AG09309 (cell line): ENCODE data around the gene CCBE1.

Source experiments
- DNase-seq: peaks from one replicate; pipeline ENCODE4 v3.0.0-alpha.2; 2010; ENCODE audit warnings: low read depth
- H3K4me3 ChIP-seq: 2 replicates; pipeline ENCODE4 v1.5.1; 2011; ENCODE audit warnings: mild to moderate bottlenecking, low read depth, low read length, moderate library complexity; ENCODE audit not compliant: control insufficient read depth
- TF ChIP-seq, protein P1 (sequence below): IDR thresholded peaks from 2 replicates; pipeline ENCODE4 v1.5.1; 2011; ENCODE audit warnings: mild to moderate bottlenecking, low read depth, low read length, inconsistent platforms; ENCODE audit not compliant: insufficient read depth, control insufficient read depth; ENCODE audit errors: missing control alignments

Gene CCBE1

DNA sequence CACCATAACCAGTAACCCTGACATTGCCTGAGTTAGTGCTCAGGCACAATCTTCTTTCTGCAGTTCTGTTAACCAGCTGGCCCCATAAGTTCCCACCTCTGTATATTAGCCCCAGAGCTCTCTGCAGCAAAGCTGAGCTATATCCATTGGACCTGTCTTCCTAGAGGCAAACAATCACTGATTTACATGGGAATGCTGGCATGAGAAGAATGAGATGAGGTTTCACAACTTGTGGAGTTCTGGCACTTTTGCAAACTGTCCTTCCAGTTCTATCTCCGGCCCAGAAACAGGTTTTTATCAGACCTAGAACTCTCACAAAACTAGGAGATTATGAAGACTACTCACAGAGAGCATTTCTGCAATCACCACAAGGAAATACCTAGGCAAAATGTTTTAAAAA is 7.9 kb upstream of the CCBE1 start:
- TF ChIP-seq, protein P1, sequence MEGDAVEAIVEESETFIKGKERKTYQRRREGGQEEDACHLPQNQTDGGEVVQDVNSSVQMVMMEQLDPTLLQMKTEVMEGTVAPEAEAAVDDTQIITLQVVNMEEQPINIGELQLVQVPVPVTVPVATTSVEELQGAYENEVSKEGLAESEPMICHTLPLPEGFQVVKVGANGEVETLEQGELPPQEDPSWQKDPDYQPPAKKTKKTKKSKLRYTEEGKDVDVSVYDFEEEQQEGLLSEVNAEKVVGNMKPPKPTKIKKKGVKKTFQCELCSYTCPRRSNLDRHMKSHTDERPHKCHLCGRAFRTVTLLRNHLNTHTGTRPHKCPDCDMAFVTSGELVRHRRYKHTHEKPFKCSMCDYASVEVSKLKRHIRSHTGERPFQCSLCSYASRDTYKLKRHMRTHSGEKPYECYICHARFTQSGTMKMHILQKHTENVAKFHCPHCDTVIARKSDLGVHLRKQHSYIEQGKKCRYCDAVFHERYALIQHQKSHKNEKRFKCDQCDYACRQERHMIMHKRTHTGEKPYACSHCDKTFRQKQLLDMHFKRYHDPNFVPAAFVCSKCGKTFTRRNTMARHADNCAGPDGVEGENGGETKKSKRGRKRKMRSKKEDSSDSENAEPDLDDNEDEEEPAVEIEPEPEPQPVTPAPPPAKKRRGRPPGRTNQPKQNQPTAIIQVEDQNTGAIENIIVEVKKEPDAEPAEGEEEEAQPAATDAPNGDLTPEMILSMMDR = no peak
- no peak overlapping the region for H3K4me3 ChIP-seq
- DNase-seq = no peak

DNA sequence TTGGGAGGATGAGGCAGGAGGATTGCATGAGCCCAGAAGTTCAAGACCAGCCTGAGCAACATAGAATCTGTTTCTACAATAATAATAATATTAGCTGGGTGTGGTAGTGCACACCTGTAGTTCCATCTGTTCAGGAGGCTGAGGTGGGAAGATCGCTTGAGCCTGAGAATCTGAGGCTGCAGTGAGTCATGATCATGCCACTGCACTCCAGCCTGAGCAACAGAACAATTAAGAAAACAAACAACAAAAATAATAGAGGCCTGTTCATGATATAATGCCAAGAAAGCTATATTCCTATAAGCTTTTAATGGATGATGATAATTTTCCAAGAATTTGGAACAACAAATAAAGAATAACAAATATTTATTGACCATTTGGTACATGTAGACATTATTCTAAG is 6.9 kb upstream of the CCBE1 start:
- no peak for DNase-seq
- H3K4me3 ChIP-seq = no peak overlapping the region
- TF ChIP-seq, protein P1 = no peak

DNA sequence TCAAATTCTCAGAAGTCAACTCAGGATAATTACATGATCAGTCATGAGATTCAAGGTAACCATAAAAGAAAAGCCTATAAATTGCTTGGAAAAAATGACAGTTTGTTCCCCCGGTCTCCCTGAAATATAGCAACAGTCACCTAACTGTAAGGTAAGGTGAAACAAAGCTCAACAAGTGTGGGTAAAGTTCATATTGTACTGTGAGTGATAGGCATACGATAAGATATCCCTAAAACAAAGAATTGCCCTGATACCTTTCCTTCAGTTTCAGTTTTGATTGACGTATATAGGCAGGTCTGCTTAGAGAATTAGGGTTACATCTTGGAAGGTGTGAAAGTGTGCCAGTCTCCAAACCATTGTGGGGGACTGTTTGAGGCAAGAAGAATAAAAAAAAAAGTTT is 4.0 kb upstream of the CCBE1 start:
- H3K4me3 ChIP-seq = no peak overlapping the region
- TF ChIP-seq, protein P1 = no peak
- DNase-seq = no peak

DNA sequence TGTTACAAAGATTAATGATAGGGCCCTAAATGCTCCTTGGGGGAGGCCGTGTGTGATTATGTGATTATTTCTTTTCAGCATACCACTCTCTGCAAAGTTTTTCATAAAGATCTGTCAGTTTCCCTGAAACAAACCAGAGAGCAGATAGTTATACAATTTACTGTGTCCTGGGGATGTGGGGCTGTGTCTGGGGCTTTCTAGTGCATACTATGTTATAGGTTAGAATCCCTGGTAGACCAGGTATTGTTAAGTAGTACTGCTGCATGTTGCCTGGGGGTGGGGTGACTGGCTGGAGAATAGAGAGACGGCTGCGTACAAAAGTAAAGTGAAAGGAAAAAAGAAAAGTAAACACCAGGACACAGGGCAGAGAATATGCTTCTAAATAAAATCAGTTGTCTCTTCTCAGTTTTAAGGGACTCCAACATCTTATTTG is 3.3 kb upstream of the CCBE1 start:
- H3K4me3 ChIP-seq = no peak overlapping the region
- TF ChIP-seq, protein P1 = no peak
- DNase-seq = no peak

DNA sequence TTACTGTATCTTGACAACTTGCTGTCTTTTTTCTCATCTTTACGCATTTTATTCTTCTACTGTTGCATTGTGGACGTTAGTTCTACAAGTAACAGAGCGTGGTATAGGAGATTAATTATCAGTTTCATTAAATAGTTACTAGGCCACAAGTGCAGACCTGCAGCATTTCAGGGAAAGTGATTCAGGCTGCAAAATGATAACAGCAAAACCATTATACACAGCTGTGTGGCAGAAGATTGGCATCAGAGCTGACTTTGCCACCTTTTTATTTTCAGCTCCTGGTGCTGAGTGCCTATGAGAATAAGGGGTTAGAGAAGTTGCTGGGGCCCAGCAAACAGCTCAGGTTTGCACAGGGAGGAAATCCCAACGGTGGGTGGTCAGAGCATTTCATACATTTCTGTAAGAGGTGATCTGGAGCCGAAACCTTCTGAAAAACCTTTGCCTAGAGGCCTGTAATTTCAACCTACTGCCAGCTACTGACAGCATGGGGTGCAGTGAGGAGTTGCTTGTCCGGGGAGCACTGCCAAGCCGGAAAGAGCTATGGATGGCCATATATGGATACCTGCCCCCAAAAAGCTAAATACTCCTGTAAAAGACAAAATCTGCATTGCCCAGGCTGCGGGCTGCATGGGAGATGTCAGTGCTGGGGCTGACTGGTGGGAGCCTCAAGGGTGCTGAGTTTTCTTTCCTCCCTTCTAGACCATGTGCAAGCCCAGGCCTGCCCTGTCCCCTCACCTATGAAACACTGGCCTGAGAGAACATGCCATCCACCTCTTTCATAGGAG is 2.7 kb upstream of the CCBE1 start:
- DNase-seq = no peak
- H3K4me3 ChIP-seq = no peak overlapping the region
- TF ChIP-seq, protein P1 = no peak

DNA sequence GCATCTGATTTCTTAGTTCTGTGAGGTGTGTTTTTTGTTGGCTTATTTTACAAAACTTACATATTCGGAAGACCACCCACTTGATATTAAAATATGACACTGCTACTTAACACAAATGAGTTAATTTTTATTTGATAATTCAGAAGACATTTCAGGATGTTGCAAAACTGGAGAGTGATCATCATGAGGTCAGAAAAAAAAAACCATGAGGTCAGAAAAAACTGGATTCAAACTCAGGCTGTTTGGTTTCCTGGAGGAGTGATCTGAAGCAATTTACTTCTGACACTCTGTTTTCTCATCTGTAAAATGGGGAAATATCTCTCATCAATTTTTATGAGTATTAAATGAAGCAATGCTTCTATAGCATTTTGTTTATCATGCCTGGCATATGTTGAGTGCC is 1.8 kb upstream of the CCBE1 start:
- H3K4me3 ChIP-seq = no peak overlapping the region
- no peak for DNase-seq
- TF ChIP-seq, protein P1 = no peak
